ENCODE results near the gene GUCA1A. TPM values are rescaled to one million over a fixed set of nuclear protein-coding genes. Genes with fewer than 3 reads are reported as not detected.
"Not testable (repeated sequence)": the region's sequence is repeated elsewhere in the genome, so short reads cannot be mapped to it uniquely, and the experiment has no call there.

The GUCA1A gene
- total RNA-seq, 1 experiment from 2014 or later = not detected

GRCh38 chr6:42138630-42139619 lies 34.2 kb upstream of the GUCA1A start:
- Histone ChIP-seq H3K4me1 (no peaks in the 10 kb centered on the region; the same call in 1 of the 2 replicates), H3K4me3 (no peak overlapping the region), H3K27me3 (no peaks in the 10 kb centered on the region), H3K27ac (no peak overlapping the region), H3K9me3 (replicated peaks) (no peaks in the 10 kb centered on the region), H3K36me3 (no peaks in the 10 kb centered on the region)
- DNase-seq = no peak

GRCh38 chr6:42140032-42140431 lies 33.1 kb upstream of the GUCA1A start:
- no peaks in the 10 kb centered on the region; the same call in 1 of the 2 replicates for H3K4me1 ChIP-seq
- no peak for DNase-seq
- H3K27ac ChIP-seq = no peak overlapping the region

DNA sequence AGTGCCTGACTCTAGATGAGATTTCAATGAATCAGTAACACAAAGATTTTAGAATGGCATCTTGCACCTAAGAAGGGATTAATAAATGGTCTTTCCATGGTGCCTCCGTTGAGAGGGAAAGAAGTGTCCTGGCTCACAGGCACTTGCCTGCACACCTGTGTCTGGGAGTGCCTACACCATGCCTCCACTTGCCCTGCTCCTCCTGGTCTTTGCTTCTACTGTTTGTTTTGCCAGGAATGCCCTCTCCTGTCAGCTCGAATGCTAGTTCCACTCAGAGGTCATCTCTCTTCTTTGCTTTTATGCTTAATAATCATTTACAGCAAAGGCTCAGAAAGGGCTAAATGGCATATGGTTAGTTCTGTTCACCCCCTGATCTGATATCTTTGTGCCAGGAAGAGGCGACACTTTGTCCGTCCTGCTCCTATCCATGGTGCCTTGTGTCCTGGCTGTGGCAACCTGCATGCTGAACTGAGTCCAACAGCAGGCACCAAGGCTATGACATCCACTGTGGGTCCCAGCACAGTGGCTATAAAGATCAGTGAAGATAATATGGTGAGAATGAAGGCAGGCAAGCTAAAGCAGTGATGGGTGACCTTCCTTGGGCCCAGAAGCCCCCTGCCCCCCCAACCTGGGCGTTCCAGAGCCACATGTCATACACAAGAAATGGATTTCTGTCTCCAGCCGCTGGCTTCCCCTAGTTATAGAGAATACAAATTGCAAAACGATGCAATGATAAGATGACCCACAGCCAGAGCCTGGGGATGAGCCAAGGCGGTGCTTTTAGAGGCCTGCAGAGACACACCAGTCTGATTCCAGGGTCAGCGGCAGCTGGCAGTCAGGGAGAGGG lies 32.2 kb upstream of the GUCA1A start:
- Histone ChIP-seq H3K9me3 (replicated peaks) (no peaks in the 10 kb centered on the region), H3K4me1 (no peaks in the 10 kb centered on the region; the same call in 1 of the 2 replicates), H3K4me3 (no peak overlapping the region), H3K36me3 (no peaks in the 10 kb centered on the region), H3K27me3 (no peaks in the 10 kb centered on the region), H3K27ac (no peak overlapping the region)
- DNase-seq = no peak

More at GRCh38 chr6:42140032-42140431, 33.1 kb upstream of the GUCA1A start:
- H3K36me3 ChIP-seq = no peaks in the 10 kb centered on the region
- no peak overlapping the region for H3K4me3 ChIP-seq
- no peaks in the 10 kb centered on the region for H3K9me3 ChIP-seq (replicated peaks)
- no peaks in the 10 kb centered on the region for H3K27me3 ChIP-seq

DNA sequence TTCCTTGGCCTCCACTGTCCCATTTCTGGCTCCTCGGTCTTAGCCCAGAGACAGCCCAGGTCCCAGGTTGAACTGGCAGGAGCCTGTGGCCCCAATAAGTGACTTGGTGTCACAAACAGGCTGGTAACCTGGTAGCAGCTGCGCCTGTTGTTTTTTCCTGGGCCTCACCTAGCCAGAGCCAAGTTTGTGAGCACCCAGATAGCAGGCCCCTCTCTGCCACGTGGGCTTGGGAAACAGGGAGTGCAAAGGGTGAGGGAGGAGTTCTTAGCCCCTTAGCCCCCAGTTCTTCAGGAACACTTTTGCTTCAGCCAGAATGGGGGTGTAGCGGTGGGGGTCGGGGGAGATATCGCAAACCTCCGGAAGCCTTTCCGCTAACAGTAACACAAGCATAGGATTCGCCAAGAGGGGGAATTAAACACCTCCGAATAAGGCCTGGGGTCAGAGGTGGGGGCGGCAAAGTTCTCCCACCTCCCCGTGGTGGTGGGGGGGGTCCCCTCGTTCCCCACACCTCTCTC lies 31.5 kb upstream of the GUCA1A start:
- Histone ChIP-seq H3K4me1 (no peaks in the 10 kb centered on the region; the same call in 1 of the 2 replicates), H3K4me3 (no peak overlapping the region), H3K36me3 (no peaks in the 10 kb centered on the region), H3K27me3 (no peaks in the 10 kb centered on the region), H3K9me3 (replicated peaks) (no peaks in the 10 kb centered on the region), H3K27ac (no peak overlapping the region)
- DNase-seq = no peak

GRCh38 chr6:42142118-42142835 lies 30.9 kb upstream of the GUCA1A start, which contains the start of gene C6orf132:
Gene C6orf132, minus strand, starts transcription at chr6:42142620. Its CDS starts 176 bp downstream, at chr6:42142444.
- no peaks in the 10 kb centered on the region for H3K9me3 ChIP-seq (replicated peaks)
- H3K27me3 ChIP-seq = no peaks in the 10 kb centered on the region
- no peaks in the 10 kb centered on the region for H3K36me3 ChIP-seq
- H3K4me1 ChIP-seq = no peaks in the 10 kb centered on the region; the same call in 1 of the 2 replicates
- no peak within 1 kb of the TSS for H3K4me3 ChIP-seq
- no peak for DNase-seq
- H3K27ac ChIP-seq = no peak within 1 kb of the TSS

- Histone ChIP-seq H3K27ac (no peak overlapping the region), H3K4me1 (peaks cover 7% of the 10 kb centered on the region), H3K4me3 (no peak overlapping the region), H3K27me3 (no peaks in the 10 kb centered on the region), H3K9me3 (replicated peaks) (no peaks in the 10 kb centered on the region), H3K36me3 (no peaks in the 10 kb centered on the region)
- no peak for DNase-seq
These were observed 26.0 kb upstream of the GUCA1A start for GRCh38 chr6:42147138-42147562.

DNA sequence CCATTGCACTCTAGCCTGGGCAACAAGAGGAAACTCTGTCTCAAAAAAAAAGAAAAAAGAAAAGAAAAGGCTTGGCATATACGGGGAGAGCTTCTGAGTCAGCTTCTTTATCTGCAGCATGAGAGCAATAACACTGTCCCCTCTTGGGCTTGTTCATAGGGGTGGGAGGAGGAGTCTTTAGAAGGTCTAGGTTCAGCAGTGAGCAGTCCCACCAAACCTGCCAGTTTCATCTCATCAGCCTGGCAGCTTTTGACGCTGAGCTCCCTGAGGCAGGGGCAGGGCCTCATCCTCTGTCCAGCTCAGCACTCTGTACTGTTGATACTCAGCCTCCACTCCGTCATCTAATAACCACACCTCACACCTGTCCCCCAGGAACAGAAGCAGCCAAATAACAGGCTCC lies 25.1 kb upstream of the GUCA1A start:
- no peak overlapping the region for H3K27ac ChIP-seq
- no peak overlapping the region for H3K4me3 ChIP-seq
- H3K9me3 ChIP-seq (replicated peaks) = no peaks in the 10 kb centered on the region
- H3K27me3 ChIP-seq = no peaks in the 10 kb centered on the region
- no peaks in the 10 kb centered on the region for H3K36me3 ChIP-seq
- DNase-seq = no peak
- H3K4me1 ChIP-seq = peaks cover 10% of the 10 kb centered on the region

DNA sequence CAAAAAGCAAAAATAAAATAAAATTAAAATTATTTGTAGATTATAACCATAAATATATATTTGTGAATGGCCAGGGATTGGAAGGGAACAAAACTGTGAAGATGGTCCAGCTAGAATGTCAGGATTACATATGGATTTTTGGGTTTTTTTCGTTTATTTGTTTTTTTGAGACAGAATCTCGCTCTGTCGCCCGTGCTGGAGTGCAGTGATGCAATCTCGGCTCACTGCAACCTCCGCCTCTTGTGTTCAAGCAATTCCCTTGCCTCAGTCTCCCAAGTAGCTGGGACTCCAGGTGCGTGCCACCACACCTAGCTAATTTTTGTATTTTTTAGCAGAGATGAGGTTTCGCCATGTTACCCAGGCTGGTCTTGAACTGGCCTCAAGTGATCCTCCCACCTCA lies 22.9 kb upstream of the GUCA1A start:
- H3K36me3 ChIP-seq = no peaks in the 10 kb centered on the region
- no peak for DNase-seq
- no peaks in the 10 kb centered on the region for H3K27me3 ChIP-seq
- H3K27ac ChIP-seq = no peak overlapping the region
- H3K9me3 ChIP-seq (replicated peaks) = no peaks in the 10 kb centered on the region
- no peak overlapping the region for H3K4me3 ChIP-seq
- H3K4me1 ChIP-seq = peaks cover 10% of the 10 kb centered on the region

DNA sequence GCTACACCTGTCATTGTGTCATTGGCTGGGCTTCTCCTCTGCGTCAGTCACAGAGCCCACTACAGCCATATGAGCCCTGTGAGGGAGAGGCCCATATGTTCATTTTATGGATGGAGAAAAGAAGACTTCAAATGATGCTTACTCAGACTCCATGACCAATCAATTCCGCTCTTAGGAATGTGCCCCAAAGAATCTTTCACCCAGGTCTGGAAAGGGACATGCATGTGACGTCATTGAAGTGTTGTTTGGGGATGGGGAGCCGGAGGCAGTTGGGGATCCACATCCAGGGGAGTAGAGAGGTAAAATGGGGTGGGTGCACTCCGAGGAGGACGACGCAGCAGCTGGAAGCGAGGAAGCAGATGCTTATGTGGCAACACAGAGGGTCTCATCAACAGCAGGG lies 21.1 kb upstream of the GUCA1A start:
- no peaks in the 10 kb centered on the region for H3K36me3 ChIP-seq
- peak overlapping the region; percentile 36 for H3K27ac ChIP-seq
- DNase-seq = peak; percentile 40 to 56
- no peak overlapping the region for H3K4me3 ChIP-seq
- no peaks in the 10 kb centered on the region for H3K9me3 ChIP-seq (replicated peaks)
- H3K4me1 ChIP-seq = peaks cover 10% of the 10 kb centered on the region
- H3K27me3 ChIP-seq = no peaks in the 10 kb centered on the region

DNA sequence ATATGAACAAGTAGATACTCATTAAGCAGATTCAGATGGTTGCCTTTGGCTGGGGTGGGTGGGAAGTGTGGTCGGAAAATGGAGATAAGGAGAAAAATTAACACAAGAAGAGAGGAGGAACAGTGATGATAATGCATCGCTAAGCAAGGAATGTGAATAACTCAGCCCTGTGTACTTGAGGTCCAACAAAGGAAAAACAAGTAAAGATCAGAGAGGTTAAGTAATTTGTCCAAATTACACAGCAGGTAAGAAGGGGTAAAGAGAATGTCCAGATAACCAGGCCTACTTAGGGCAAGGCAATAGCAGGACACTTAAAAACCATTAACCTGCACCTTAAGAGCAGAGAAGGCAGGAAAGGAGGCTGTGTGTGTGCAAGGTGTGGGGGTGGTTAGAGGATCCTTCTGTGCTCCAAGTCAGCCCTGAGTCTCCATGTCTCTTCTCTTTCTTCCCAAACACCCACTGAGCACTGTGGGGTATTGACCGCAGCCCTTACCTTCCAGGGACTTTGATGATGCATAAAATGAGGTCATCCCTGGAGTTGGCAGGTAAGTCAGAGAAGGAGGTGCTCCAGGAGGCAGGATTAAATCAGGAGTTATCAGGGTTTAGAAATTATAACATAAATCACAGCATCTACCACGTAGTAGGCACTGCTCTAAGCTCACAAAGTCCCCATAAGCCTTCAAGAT lies 20.5 kb upstream of the GUCA1A start:
- H3K4me3 ChIP-seq; H3K9me3 ChIP-seq (replicated peaks); H3K27me3 ChIP-seq; H3K36me3 ChIP-seq; H3K4me1 ChIP-seq; DNase-seq: not testable (repeated sequence)
- peak overlapping the region; percentile 36; the same call in 1 of the 2 replicates for H3K27ac ChIP-seq

DNA sequence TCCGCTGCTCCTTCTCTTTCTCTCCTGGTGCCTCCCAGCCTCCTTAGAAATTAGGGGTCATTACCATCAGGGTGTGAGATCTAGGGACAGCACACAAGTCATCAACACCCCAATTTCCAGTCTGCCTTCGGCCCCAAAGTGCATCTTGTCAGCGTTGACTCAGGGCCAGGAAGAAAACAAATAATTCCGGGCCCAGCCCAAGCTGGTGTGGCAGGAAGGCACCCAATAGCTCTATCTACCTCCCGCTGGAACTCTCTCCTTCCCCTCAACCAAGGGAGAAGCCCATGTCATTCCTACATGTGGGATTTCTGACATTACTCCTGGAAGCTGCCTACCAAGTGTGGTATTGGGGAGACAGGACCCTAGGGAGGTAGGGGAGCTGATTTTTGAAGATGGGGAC lies 19.2 kb upstream of the GUCA1A start:
- no peaks in the 10 kb centered on the region for H3K9me3 ChIP-seq (replicated peaks)
- H3K4me3 ChIP-seq = no peak overlapping the region
- H3K27ac ChIP-seq = no peak overlapping the region
- H3K36me3 ChIP-seq = no peaks in the 10 kb centered on the region
- H3K27me3 ChIP-seq = no peaks in the 10 kb centered on the region
- DNase-seq = no peak
- H3K4me1 ChIP-seq = peaks cover 12% of the 10 kb centered on the region

- no peaks in the 10 kb centered on the region for H3K36me3 ChIP-seq
- H3K27ac ChIP-seq = no peak overlapping the region
- no peaks in the 10 kb centered on the region for H3K27me3 ChIP-seq
- no peaks in the 10 kb centered on the region for H3K9me3 ChIP-seq (replicated peaks)
- DNase-seq = no peak
- H3K4me1 ChIP-seq = peaks cover 12% of the 10 kb centered on the region
- no peak overlapping the region for H3K4me3 ChIP-seq
These were observed 18.5 kb upstream of the GUCA1A start for GRCh38 chr6:42154461-42155209.

DNA sequence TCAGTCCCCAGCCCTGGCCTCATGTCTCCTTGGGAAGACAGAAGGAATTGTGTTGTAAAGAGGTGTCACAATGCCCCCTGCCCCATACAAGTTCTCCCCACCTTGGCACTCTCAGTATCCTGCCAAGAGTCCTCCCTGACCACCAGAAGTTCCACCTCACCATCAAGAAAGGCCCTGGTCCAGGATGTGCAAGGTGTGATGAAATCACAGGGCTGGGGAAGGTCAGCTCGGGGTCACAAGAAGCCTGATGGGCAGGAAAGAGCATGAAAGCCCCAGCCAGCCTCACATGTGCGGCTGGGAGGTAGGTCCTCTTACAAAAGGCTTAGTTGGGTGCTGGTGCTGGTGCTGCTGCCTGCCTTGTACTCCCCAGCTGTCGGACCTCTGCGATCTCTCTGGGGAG lies 17.9 kb upstream of the GUCA1A start:
- H3K9me3 ChIP-seq (replicated peaks) = no peaks in the 10 kb centered on the region
- no peak for DNase-seq
- H3K27me3 ChIP-seq = no peaks in the 10 kb centered on the region
- no peak overlapping the region for H3K27ac ChIP-seq
- H3K4me1 ChIP-seq = peaks cover 12% of the 10 kb centered on the region
- no peaks in the 10 kb centered on the region for H3K36me3 ChIP-seq
- no peak overlapping the region for H3K4me3 ChIP-seq
